AG04449 (cell line): Measurements from ENCODE around the gene PLCD3.

Source experiments
- CTCF ChIA-PET: fragments of 350-600 bp; formaldehyde crosslinking; extraction: SDS; loops from one replicate; lab custom pipeline; 2021; ENCODE audit warnings: antibody characterized with exemption; lab: Yijun Ruan, JAX
- POLR2A ChIA-PET: fragments of 400-600, 350-600 bp; formaldehyde crosslinking; extraction: SDS; loops from one replicate; lab custom pipeline; 2020; ENCODE audit warnings: antibody characterized with exemption, inconsistent platforms; lab: Yijun Ruan, JAX
- DNase-seq: peaks from one replicate; pipeline ENCODE4 v3.0.0-alpha.2; 2010; ENCODE audit warnings: low read depth, low spot score
- H3K4me3 ChIP-seq: 2 replicates; pipeline ENCODE4 v1.5.1; 2011; ENCODE audit warnings: low read depth, mild to moderate bottlenecking, control low read depth, low read length
- CTCF ChIP-seq: IDR thresholded peaks from one replicate; pipeline ENCODE4 v1.5.1; 2011; ENCODE audit warnings: mild to moderate bottlenecking, moderate library complexity, low read length, control low read depth, inconsistent platforms; ENCODE audit not compliant: insufficient read depth; ENCODE audit errors: missing control alignments

PLCD3 gene

GRCh38 chr17:45116434-45117016 lies 15.8 kb downstream of the PLCD3 start:
- DNase-seq = no peak
- CTCF ChIA-PET = interaction anchor here (0.6 to 11.9 kb wide), 7 partner anchors 11 to 97 kb away, joined by 3 to 123 read pairs (median 8); partner anchors contain the start of genes ACBD4 and PLCD3
- POLR2A ChIA-PET = no interaction called here
- TF ChIP-seq CTCF = no peak
- H3K4me3 ChIP-seq = no peak overlapping the region

GRCh38 chr17:45115871-45116270 lies 16.4 kb downstream of the PLCD3 start:
- no peak overlapping the region for H3K4me3 ChIP-seq
- CTCF ChIA-PET = interaction anchor here (0.6 to 11.9 kb wide), 7 partner anchors 11 to 96 kb away, joined by 3 to 123 read pairs (median 4); partner anchors contain the start of gene ACBD4
- POLR2A ChIA-PET = no interaction called here
- no peak for TF ChIP-seq CTCF
- DNase-seq = no peak

- ChIA-PET CTCF (interaction anchor here (0.6 to 11.9 kb wide), 7 partner anchors 10 to 95 kb away, joined by 3 to 123 read pairs (median 4); partner anchors contain the start of gene ACBD4), POLR2A (no interaction called here)
- no peak for TF ChIP-seq CTCF
- no peak for DNase-seq
- no peak overlapping the region for H3K4me3 ChIP-seq
Measured at GRCh38 chr17:45115015-45115625, 17.2 kb downstream of the PLCD3 start.

- ChIA-PET POLR2A (no interaction called here), CTCF (interaction anchor here (1.0 to 11.9 kb wide), 3 partner anchors 9 to 21 kb away, joined by 5 to 123 read pairs (median 11); partner anchors contain the start of gene ACBD4)
- TF ChIP-seq CTCF = no peak
- no peak for DNase-seq
- no peak overlapping the region for H3K4me3 ChIP-seq
Measured at GRCh38 chr17:45114117-45114932, 18.0 kb downstream of the PLCD3 start.

GRCh38 chr17:45113424-45113754 lies 18.9 kb downstream of the PLCD3 start:
- CTCF ChIA-PET = interaction anchor here (11.9 kb wide), 1 partner anchor 17 kb away, joined by 123 read pairs; no protein-coding TSS in a partner anchor
- POLR2A ChIA-PET = no interaction called here
- no peak for TF ChIP-seq CTCF
- H3K4me3 ChIP-seq = no peak overlapping the region
- DNase-seq = no peak
